ENCODE measurements around the gene TARP.

TARP gene

GRCh38 chr7:38291117-38291647 lies 17.7 kb upstream of the TARP start:
- Histone ChIP-seq H3K4me2 (no peak overlapping the region), H3K27me3 (ENCODE audit: insufficient read depth) (peaks cover 12% of the 10 kb centered on the region; the same call in 1 of the 2 replicates), H3K79me2 (ENCODE audit: insufficient read depth) (no peaks in the 10 kb centered on the region), H3F3A (replicated peaks; ENCODE audit: insufficient read depth) (no peaks in the 10 kb centered on the region), H3K9ac (no peak overlapping the region), H4K20me1 (ENCODE audit: insufficient read depth) (no peaks in the 10 kb centered on the region), H3K9me3 (no peaks in the 10 kb centered on the region), H3K36me3 (replicated peaks in 1 of 2; ENCODE audit: control insufficient read depth in 1 of 2, insufficient read depth in 2 of 2, low read length in 1 of 2) (no peaks in the 10 kb centered on the region), H3K4me3 (ENCODE audit: low read depth in 2 of 2, low read length in 1 of 2) (no peak overlapping the region), H3K9me2 (no peaks in the 10 kb centered on the region), H3K27ac (ENCODE audit: low read depth in 2 of 2, low read length in 1 of 2) (no peak overlapping the region), H3K4me1 (ENCODE audit: control insufficient read depth in 1 of 2, insufficient read depth in 2 of 2, low read depth in 1 of 2, low read length in 1 of 2) (no peaks in the 10 kb centered on the region; a peak in 1 of 4 replicates), H2AFZ (ENCODE audit: low read depth) (no peak overlapping the region)
- DNase-seq: no peak
- TF ChIP-seq GABPA (IDR thresholded peaks at IDR 0.05; ENCODE audit: low read depth) (no peak), FOSL2 (IDR thresholded peaks at IDR 0.05; ENCODE audit: borderline replicate concordance, low read depth) (no peak), NRF1 (IDR thresholded peaks at IDR 0.05; ENCODE audit: low read depth, low read length) (no peak)
- 57% methylated on average over 9 of the region's 9 CpGs for WGBS (ENCODE audit: low lambda C conversion rate)
- POLR2A ChIA-PET: no interaction called here
- CTCF ChIA-PET: no interaction called here

- H3K4me2 ChIP-seq: no peak overlapping the region
- H3K36me3 ChIP-seq (replicated peaks in 1 of 2; ENCODE audit: control insufficient read depth in 1 of 2, insufficient read depth in 2 of 2, low read length in 1 of 2): no peaks in the 10 kb centered on the region
- no peaks in the 10 kb centered on the region; a peak in 1 of 4 replicates for H3K4me1 ChIP-seq (ENCODE audit: control insufficient read depth in 1 of 2, insufficient read depth in 2 of 2, low read depth in 1 of 2, low read length in 1 of 2)
- no peaks in the 10 kb centered on the region for H3F3A ChIP-seq (replicated peaks; ENCODE audit: insufficient read depth)
- H2AFZ ChIP-seq (ENCODE audit: low read depth): no peak overlapping the region
- no peak overlapping the region for H3K4me3 ChIP-seq (ENCODE audit: low read depth in 2 of 2, low read length in 1 of 2)
- no peaks in the 10 kb centered on the region for H3K9me2 ChIP-seq
- POLR2A ChIA-PET: no interaction called here
- no peaks in the 10 kb centered on the region for H3K79me2 ChIP-seq (ENCODE audit: insufficient read depth)
- CTCF ChIA-PET: interaction anchor here (1.3 kb wide), 1 partner anchor 69 kb away, joined by 4 read pairs; no protein-coding TSS in a partner anchor
- H3K9me3 ChIP-seq: no peaks in the 10 kb centered on the region
- no peak for DNase-seq
- no peak overlapping the region for H3K27ac ChIP-seq (ENCODE audit: low read depth in 2 of 2, low read length in 1 of 2)
- 62% methylated on average over 8 of the region's 8 CpGs for WGBS (ENCODE audit: low lambda C conversion rate)
- H4K20me1 ChIP-seq (ENCODE audit: insufficient read depth): no peaks in the 10 kb centered on the region
- no peak overlapping the region for H3K9ac ChIP-seq
- 0 out of 2 replicates have a peak, but pooled peaks cover 6% of the 10 kb centered on the region for H3K27me3 ChIP-seq (ENCODE audit: insufficient read depth)
- TF ChIP-seq NFIC (IDR thresholded peaks at IDR 0.05; ENCODE audit: borderline replicate concordance): no peak
These were observed 11.1 kb upstream of the TARP start for GRCh38 chr7:38284553-38284952.

- no peak for TF ChIP-seq SMC3 (IDR thresholded peaks at IDR 0.05; ENCODE audit: low read depth, low read length)
- H3K9me2 ChIP-seq: no peaks in the 10 kb centered on the region
- H3K9me3 ChIP-seq: no peaks in the 10 kb centered on the region
- no peak overlapping the region for H2AFZ ChIP-seq (ENCODE audit: low read depth)
- no peak overlapping the region for H3K4me2 ChIP-seq
- no peaks in the 10 kb centered on the region for H3F3A ChIP-seq (replicated peaks; ENCODE audit: insufficient read depth)
- ChIA-PET POLR2A (no interaction called here), CTCF (interaction anchor here (1.4 kb wide), 1 partner anchor 52 kb away, joined by 3 read pairs; no protein-coding TSS in a partner anchor)
- no peak overlapping the region for H3K27ac ChIP-seq (ENCODE audit: low read depth in 2 of 2, low read length in 1 of 2)
- no peaks in the 10 kb centered on the region for H3K79me2 ChIP-seq (ENCODE audit: insufficient read depth)
- DNase-seq: no peak
- H3K36me3 ChIP-seq (replicated peaks in 1 of 2; ENCODE audit: control insufficient read depth in 1 of 2, insufficient read depth in 2 of 2, low read length in 1 of 2): no peaks in the 10 kb centered on the region
- H4K20me1 ChIP-seq (ENCODE audit: insufficient read depth): no peaks in the 10 kb centered on the region
- H3K4me1 ChIP-seq (ENCODE audit: control insufficient read depth in 1 of 2, insufficient read depth in 2 of 2, low read depth in 1 of 2, low read length in 1 of 2): no peaks in the 10 kb centered on the region; a peak in 1 of 4 replicates
- H3K27me3 ChIP-seq (ENCODE audit: insufficient read depth): 0 out of 2 replicates have a peak, but pooled peaks cover 6% of the 10 kb centered on the region
- no peak overlapping the region for H3K9ac ChIP-seq
- WGBS (ENCODE audit: low lambda C conversion rate): 32% methylated on average over 1 of the region's 1 CpG
- H3K4me3 ChIP-seq (ENCODE audit: low read depth in 2 of 2, low read length in 1 of 2): no peak overlapping the region
These were observed 10.4 kb upstream of the TARP start for GRCh38 chr7:38283809-38284208.

- DNase-seq: no peak
- no peak overlapping the region for H3K4me3 ChIP-seq (ENCODE audit: low read depth in 2 of 2, low read length in 1 of 2)
- no peaks in the 10 kb centered on the region for H3K9me3 ChIP-seq
- no peaks in the 10 kb centered on the region for H3K79me2 ChIP-seq (ENCODE audit: insufficient read depth)
- H2AFZ ChIP-seq (ENCODE audit: low read depth): no peak overlapping the region
- no peaks in the 10 kb centered on the region for H3K9me2 ChIP-seq
- no peaks in the 10 kb centered on the region; a peak in 1 of 4 replicates for H3K4me1 ChIP-seq (ENCODE audit: control insufficient read depth in 1 of 2, insufficient read depth in 2 of 2, low read depth in 1 of 2, low read length in 1 of 2)
- CTCF ChIA-PET: interaction anchor here (0.9 to 2.1 kb wide), 4 partner anchors 10 to 67 kb away, joined by 3 to 8 read pairs (median 5); no protein-coding TSS in a partner anchor
- H3K4me2 ChIP-seq: no peak overlapping the region
- H3K9ac ChIP-seq: no peak overlapping the region
- H3F3A ChIP-seq (replicated peaks; ENCODE audit: insufficient read depth): no peaks in the 10 kb centered on the region
- no peaks in the 10 kb centered on the region for H3K36me3 ChIP-seq (replicated peaks in 1 of 2; ENCODE audit: control insufficient read depth in 1 of 2, insufficient read depth in 2 of 2, low read length in 1 of 2)
- POLR2A ChIA-PET: no interaction called here
- H3K27me3 ChIP-seq (ENCODE audit: insufficient read depth): 0 out of 2 replicates have a peak, but pooled peaks cover 6% of the 10 kb centered on the region
- WGBS (ENCODE audit: low lambda C conversion rate): 50% methylated on average over 4 of the region's 4 CpGs
- no peak overlapping the region for H3K27ac ChIP-seq (ENCODE audit: low read depth in 2 of 2, low read length in 1 of 2)
- H4K20me1 ChIP-seq (ENCODE audit: insufficient read depth): no peaks in the 10 kb centered on the region
- TF ChIP-seq NFIC (IDR thresholded peaks at IDR 0.05; ENCODE audit: borderline replicate concordance) (no peak), TEAD4 (IDR thresholded peaks at IDR 0.05; ENCODE audit: borderline replicate concordance, insufficient read depth) (no peak), JUND (IDR thresholded peaks at IDR 0.05) (no peak), FOXJ3 (CRISPR knock-in tag; IDR thresholded peaks at IDR 0.05) (no peak), FOXM1 (IDR thresholded peaks at IDR 0.05; ENCODE audit: low read depth) (no peak), SIN3A (IDR thresholded peaks at IDR 0.05; ENCODE audit: borderline replicate concordance, low read depth, low read length) (no peak)
These were observed 9.7 kb upstream of the TARP start for GRCh38 chr7:38283107-38283506.
